HG03108 (cell line): ENCODE measurements around the gene CDK15.

Experiments used
- ATAC-seq: cut with Tn5 transposase; IDR thresholded peaks from one replicate; pipeline ENCODE4 v1.9.1; 2021; ENCODE audit warnings: moderate library complexity; ENCODE audit not compliant: unreplicated experiment

CDK15 gene

GRCh38 chr2:201859949-201860348, 53.6 kb downstream of the CDK15 start:
- ATAC-seq = no peak

DNA sequence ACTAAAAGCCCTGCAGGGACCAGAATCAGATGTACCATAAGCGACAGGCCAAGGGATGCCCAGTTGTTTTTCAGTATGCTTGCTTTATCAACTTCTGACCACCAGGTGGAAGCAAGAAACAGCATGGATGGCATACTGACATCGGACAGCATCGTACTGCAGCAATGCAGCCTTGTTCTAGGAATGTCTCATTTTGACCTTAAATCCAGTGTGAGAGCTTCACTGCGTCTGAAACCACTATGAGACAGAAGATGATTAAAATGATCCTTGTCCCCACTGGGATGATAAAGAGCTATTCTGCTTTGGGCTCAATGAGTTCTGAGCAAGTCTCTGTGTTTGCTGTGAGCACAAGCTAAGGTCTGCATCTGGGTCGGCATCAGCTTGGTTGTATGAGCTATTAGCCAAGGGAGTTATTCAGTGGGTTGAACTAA, 54.3 kb downstream of the CDK15 start:
- peak; percentile 64 for ATAC-seq

GRCh38 chr2:201862843-201863242, 56.5 kb downstream of the CDK15 start:
- ATAC-seq = no peak

GRCh38 chr2:201866643-201867473, 60.5 kb downstream of the CDK15 start:
- no peak for ATAC-seq

GRCh38 chr2:201871471-201871870, 65.1 kb downstream of the CDK15 start:
- ATAC-seq = no peak

- ATAC-seq = no peak
Observed at GRCh38 chr2:201872591-201872990, 66.3 kb downstream of the CDK15 start.

- no peak for ATAC-seq
Observed at GRCh38 chr2:201879996-201880395, 73.7 kb downstream of the CDK15 start.

- ATAC-seq = no peak
Observed at GRCh38 chr2:201880579-201880978, 74.2 kb downstream of the CDK15 start.

- ATAC-seq = peak; percentile 50
Observed at GRCh38 chr2:201880993-201881611, 74.8 kb downstream of the CDK15 start.

DNA sequence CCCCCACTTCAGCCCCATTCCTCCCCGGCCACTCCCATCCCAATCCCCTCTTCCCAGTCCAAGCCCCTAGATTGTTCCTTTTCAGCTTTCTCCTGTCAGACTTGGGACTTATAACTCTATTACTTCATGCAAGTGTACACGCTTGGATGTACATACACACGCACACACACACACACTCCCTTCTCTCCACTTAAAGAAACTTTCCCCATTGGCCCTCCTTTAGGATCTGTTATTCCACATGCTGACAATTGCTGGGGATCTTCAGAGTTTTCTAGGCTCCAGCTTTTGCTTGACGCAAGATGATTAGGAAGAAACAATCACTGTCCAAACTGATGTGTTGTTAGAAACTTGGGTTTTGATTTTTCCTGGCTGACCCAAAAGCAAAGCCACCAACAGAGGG, 75.4 kb downstream of the CDK15 start:
- no peak for ATAC-seq

DNA sequence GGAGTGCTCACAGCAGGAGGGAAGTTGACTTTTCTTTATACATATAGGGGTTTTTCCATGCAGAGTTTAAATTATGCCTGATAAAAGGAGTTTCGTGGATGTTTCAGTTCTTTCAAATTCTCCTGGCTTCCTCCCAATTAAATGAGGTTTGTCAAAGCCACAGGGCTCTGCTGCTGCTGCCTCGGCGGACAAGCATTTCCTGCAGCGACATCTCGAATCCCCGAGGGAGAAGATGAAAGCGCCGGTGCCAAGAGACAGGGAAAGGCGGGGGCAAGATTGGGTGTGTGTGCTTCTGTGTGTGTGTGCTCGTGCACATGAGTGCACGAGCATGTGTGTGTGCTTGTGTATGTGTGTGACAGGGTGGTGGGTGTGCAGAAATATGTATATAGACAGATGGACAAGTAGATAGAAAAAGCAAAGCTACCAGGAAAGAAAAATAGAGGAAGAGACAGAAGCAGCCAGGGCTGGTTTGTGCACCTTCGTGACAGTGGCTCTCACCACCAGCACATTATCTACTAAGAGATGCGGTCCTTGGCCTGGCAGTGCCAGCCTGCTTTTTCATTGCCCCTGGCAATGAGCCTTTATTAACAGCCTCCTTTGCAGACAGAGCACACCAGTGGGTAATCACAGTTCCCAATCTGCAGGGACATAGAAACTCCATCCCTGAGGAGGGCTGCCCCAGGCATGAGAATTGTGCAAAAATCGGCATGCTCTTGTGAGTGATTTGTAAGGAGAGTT, 76.2 kb downstream of the CDK15 start:
- peak; percentile 43 for ATAC-seq

DNA sequence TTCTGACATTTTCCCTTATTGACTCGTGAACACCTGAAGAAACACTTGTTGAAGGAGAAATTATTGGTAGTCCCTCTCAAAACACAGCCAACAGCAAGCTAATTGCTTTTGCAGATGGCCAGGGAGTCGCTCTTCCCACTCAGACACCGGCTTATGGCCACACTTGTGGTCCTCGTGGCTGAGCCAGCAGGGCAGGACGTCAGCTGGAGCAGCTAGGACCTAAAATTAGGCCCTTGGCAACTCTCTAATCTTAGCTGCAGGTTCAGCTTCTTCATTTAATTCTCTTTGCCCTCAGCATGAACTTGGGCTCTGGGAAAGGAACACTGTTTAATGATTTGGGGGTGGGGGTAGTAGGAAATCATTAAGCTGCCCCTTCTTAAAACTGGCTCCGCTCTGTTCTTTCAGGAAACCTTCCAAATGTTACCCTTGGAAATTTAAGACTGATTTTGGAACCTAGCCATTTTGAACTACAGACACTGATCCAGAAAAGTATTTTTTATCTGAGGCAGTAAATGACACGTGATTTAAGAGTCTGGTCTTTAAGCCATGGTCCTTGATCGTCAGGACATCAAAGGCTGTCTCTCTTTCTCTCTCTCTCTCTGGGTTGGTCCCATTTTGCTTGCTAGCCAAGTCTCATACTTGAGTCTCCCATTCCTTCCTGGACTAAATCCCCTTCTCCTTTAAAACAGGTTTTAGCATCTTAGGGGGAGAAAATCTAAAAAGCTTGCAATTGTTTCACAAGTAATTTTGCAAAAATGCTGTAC, 77.5 kb downstream of the CDK15 start:
- ATAC-seq = no peak

GRCh38 chr2:201886504-201886903, 80.2 kb downstream of the CDK15 start:
- ATAC-seq = no peak

DNA sequence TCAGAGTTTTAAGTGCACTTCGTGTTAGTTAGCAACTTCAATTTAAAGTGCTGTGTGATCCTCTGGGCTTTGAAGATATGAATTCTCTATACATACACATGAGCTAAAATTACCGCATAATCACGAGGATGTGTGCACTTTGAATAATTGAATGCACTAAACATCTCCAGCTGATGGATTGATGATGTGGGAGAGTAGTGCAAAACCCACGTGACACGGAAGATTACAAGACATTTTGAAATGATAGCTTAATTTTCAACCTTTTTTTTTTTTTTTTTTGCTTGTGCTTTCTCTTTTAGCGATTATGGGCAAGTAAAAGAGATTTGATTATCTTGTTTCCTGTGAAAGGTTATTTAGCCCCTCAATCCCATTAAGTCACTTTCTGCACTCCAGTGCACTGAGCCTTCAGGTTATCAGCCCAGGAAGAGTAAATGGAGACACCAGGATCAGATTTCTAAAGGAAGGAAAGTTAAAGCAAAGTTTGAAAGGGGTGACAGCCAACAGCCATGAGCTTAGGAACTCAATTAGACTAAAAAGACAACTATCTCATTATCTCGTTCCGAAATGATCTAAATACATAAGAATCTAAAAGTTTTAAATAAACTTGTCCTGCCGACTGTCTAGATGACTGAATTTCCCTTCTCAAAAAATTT, 81.6 kb downstream of the CDK15 start:
- ATAC-seq = no peak

DNA sequence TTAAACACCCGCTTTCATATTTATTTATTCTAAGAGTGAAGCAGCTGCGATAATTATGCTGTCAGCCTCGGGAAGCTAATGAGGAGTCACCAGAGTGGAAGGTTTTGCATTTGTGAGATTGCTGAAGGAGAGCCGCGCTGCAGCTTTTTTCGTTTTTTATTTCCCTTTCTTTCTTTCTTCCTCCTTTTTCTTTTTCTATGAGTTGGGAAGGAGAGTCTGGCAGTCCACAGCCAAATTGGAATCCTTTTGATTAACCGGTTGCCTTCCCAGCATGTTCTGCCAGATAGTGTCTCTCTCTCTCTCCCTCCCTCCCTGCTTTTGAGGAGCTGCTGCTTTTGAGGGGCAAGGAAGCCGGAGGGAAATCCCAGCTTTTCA, 82.1 kb downstream of the CDK15 start:
- ATAC-seq = no peak

GRCh38 chr2:201890453-201890852, 84.1 kb downstream of the CDK15 start:
- ATAC-seq = no peak

DNA sequence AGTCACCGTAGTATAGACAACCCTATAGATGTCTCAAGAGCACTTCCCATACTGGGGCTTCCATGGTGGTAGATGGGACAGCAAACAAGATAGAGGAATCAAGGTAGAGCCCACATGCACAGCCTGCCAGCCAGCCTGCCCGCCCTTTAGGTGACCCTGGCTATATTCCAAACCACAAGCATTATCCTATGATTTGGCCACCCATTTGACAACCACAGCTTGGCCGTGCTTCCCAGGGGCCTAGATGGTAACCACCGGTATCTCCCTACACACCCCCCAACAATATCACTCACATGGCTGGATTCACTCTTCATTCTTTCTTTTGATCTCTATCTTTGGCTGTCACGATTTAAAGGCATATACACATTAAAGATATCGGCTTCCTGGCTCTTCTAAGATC, 85.3 kb downstream of the CDK15 start:
- ATAC-seq = no peak

DNA sequence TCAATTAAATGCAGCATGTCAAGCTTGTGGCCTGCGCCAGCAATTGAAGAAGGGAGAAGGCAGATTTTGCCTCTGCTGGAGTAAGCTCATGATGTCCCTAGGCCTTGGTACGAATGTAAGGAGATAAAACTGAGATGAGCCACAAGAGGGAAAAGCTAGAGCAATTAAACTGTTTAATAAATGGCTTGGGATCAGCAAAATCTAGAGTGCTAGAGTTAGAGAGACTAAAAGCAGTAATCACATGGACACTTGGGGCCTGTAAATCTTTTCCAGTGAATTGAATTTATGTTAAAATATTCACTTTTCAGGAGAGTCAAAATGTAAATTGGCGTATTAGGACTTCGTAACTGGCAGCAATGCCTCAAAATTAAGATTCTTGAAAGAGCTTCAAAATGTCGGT, 86.2 kb downstream of the CDK15 start:
- ATAC-seq = no peak

GRCh38 chr2:201900362-201900761, 94.0 kb downstream of the CDK15 start:
- peak; percentile 66 for ATAC-seq

- ATAC-seq = no peak
Observed at GRCh38 chr2:201901786-201902185, 95.4 kb downstream of the CDK15 start.
